GM12865 (cell line): ENCODE measurements around the gene SKI.

Experiments
- DNase-seq: peaks from one replicate; pipeline ENCODE4 v3.0.0; 2010; ENCODE audit warnings: low read depth
- H3K4me3 ChIP-seq: 2 replicates; pipeline ENCODE4 v1.5.1; 2011; ENCODE audit warnings: mild to moderate bottlenecking, low read depth, low read length, control low read depth
- CTCF ChIP-seq: IDR thresholded peaks from 2 replicates; pipeline ENCODE4 v1.5.1; 2011; ENCODE audit warnings: low read length, control low read depth, low read depth, inconsistent platforms; ENCODE audit not compliant: insufficient read depth; ENCODE audit errors: missing control alignments

SKI gene

DNA sequence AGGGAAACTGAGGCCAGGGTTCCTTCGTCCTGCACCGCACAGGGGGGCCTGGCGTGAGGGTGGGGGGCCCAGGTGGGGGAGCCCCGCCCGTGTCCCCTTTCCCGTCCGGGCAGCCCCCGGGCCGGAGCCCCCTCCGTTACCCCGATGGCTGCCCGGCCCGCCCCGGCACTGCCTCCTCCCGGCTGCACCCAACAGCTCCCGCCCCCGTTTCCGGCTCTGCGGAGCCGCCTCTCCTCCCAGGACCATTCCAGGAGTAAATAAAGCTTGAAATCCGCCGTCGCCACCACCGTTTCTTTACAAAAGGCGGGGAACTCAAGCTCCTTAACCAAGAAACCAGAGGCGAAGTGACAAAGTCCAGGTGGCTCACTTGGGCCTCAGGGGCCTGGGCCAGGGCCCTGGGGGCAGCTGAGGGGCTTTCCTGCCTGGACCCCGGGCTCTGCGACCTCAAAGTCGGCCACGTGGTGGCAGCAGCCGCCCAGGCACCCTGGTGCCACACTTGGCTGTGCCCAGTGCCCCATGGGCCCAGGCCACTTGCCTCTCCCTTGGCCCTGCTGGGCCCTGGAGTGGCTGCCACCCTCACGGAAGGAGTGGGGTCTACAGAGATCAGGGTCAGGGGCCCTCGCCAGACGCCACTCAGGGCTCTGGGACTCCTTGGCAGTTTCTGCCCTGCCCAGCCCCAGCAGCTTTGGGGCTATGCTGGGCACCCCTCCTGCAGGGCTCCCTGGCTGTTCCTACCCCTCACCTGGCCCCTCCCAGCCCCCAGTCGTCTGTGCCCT, 33.0 kb upstream of the SKI start:
- DNase-seq, result peak; percentile 87
- peak; percentile 86 for TF ChIP-seq CTCF
- H3K4me3 ChIP-seq, result peak overlapping the region; percentile 65

DNA sequence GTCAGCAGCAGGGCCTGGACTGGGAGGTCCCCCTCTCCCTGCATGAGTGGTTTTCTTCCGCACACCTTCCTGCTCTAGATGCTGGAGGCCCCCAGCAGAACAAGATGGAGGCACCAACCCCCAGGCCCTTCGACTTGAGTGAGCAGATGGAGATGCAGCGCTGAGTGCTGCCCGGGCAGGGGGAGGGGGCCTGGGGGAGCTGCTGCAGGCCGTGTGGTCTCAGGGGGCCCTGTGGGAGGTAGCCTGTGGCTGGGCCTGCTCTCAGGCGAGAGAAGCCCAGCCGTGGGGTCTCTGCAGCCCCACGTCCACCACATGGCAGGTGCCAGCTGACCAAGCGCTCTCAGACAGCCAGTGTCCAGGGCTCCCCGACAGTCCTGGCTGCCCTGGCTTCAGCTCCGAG, 32.3 kb upstream of the SKI start:
- DNase-seq, result no peak
- no peak for TF ChIP-seq CTCF
- no peak overlapping the region for H3K4me3 ChIP-seq

- DNase-seq, result no peak
- TF ChIP-seq CTCF, result no peak
- no peak overlapping the region for H3K4me3 ChIP-seq
These were observed 31.0 kb upstream of the SKI start for GRCh38 chr1:2196901-2197638.

DNA sequence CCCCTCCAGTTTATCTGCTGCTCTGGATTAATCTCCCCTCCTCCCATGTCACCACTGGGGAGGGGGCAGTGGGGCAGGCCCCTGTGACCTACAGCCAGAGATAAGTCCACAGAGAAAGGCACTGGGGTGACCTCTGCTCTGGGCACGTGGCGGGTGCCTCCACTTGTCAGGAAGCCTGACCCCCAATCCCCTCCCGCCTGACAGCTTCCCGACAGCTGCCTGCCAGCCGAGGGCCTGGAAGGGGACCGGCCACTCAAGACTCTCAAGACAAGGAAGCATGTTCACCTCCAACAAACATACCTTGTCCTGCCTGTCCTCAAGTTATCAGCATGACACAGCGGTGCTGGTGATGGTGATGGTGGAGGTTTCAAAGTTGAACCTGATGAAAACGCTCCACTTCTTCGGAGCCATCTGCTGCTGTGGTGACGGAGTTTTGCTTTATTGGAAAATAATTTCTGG, 30.4 kb upstream of the SKI start:
- no peak overlapping the region for H3K4me3 ChIP-seq
- no peak for TF ChIP-seq CTCF
- DNase-seq, result no peak

DNA sequence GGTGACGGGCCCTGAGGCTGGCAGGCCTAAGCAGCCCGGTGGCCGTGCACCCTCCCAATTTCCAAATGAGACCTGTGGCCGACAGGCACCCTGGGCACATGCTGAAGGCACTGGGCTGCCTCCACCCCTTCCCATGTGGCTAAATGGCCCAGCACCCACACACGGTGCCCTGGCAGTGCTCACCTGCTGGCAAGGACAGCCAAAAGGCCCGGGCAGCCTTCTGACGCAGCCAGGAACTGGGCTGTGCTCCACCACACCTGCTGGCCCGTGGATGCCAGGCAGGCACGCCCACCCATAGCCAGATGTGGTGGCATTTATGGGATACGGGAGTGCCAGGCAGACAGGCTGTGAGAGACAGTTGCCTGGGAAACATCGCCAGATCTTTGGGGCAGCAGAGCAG, 29.5 kb upstream of the SKI start:
- H3K4me3 ChIP-seq, result no peak overlapping the region
- DNase-seq, result no peak
- TF ChIP-seq CTCF, result no peak

- no peak for TF ChIP-seq CTCF
- H3K4me3 ChIP-seq, result no peak overlapping the region
- DNase-seq, result no peak
These were observed 28.9 kb upstream of the SKI start for GRCh38 chr1:2199042-2199810.
